Forelimb muscle (tissue), 1 donor: ENCODE results near the gene COPZ1. TPM values are rescaled to one million over a fixed set of nuclear protein-coding genes. Genes with fewer than 3 reads are reported as not detected.
"Not testable (repeated sequence)": the region's sequence is repeated elsewhere in the genome, so short reads cannot be mapped to it uniquely, and the experiment has no call there.

Experiments
- DNase-seq: peaks from one replicate; pipeline ENCODE4 v3.0.0-alpha.2; 2013; ENCODE audit warnings: low read depth
- polyA plus RNA-seq: library from polyadenylated mRNA; unstranded; fragments of 120-200 nt; gene quantifications from one replicate; pipeline ENCODE4 v1.2.1, GENCODE V29; 2013; ENCODE audit not compliant: insufficient read length

Gene COPZ1
- polyA plus RNA-seq, 1 donor, result 135 TPM

DNA sequence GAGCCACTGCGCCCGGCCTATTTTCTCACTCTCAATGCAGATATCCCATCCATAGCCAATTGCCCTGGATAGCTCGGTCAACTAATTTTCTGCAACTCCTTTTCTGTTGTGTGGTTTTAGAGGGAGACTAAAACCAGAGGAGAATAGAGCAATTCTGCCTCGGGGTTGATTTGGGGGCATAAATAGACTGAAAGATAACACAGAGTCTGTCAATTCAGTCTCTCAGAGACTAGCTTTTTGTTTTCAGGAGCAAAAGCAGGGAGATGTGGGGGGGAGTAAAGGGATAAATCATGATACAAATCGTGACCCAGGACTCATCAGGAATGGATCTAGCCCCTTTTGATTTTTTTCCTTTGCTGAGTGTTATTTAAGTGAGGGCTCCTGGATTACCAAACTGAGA is 6.5 kb downstream of the COPZ1 start:
- no peak for DNase-seq

DNA sequence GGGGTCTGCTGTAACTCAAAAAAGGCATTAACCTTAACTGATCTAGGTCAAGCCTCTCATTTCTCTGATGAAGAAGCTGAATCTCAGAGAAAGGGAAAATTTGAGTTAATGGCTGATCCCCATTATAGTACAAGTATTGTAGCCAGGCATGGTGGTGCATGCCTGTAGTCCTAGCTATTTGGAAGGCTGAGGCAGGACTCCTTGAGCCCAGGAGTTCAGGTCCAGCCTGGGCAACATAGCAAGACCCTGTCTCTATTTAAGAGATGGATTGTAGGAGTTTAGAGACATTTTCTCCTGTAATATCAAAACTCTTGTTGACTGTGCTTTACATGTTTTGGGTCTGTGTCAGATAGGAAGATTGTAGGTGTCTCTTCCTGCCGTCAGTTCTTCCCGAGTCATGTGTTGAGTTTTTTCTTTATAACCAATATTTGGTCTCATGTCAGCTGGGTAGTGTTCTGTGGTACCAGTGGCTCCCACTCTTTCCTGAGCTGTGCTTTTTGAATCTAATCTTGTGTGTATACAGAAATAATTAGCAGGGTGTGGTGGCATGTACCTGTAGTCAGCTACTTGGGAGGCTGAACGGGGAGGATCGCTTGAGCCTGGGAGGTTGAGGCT is 8.6 kb downstream of the COPZ1 start:
- no peak for DNase-seq

DNA sequence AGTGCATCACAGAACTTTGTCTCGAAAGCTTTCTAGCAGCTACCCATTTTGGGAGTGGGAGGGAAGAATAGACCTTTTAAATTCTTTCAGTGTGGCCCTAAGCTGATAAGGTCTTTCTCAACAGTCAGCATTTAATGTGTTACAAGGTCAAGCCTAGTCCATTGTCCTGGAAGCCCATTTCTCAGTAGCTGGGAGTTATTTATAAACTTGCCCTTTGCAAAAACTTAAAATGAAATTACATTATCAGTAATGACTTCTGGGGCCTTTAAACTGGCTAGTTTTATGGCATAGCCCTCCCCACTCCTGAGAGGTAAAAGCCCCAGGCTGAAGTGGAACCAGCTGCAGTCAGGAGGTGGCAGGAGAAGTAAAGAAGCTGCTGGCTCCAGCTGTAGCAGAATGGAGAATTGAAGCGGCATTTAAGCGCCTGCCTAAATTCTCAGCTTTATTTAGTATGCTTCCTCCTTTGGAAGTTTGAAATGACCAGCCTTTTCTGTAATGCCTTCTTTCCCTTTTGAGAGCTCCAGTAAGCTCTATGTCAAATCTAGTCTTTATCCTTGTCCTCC is 12.4 kb downstream of the COPZ1 start:
- DNase-seq, result no peak

DNA sequence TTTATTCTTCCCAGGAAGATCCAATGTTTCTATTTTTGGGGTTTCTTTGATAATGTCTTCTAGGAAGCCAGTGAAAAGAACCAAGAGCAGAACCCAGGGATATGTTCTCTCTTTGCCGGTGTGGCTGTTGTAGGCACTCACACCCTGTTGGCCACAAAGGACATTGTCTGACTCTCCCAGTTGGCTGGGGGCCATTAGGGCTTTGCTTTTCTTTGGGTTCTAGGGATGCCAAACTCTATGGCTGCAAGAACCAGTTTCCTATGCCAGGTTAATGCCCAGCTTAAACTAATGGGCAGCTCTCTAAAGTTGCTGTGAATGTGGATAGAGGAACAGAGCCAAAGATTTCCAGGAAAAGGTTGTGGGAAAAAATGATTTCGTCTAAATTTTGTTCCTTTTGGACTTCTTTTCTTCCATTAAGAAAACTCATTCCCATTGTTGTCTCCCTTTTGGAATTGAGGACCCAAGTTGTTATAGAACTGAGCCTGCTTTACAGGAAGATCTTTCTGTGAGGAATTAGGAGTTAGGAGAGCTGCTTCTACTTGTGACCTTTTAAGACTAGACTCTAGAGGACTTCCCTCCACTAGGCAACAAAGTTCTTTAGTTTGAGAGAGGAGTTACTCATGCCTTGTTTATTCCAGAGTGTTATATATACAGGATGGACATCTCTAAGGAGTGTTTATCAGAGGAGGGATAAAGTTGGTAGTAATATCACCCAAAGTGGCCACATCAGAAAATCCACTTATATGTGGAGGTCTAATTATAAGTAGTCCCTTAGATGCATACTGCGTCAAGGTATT is 13.1 kb downstream of the COPZ1 start:
- no peak for DNase-seq

DNA sequence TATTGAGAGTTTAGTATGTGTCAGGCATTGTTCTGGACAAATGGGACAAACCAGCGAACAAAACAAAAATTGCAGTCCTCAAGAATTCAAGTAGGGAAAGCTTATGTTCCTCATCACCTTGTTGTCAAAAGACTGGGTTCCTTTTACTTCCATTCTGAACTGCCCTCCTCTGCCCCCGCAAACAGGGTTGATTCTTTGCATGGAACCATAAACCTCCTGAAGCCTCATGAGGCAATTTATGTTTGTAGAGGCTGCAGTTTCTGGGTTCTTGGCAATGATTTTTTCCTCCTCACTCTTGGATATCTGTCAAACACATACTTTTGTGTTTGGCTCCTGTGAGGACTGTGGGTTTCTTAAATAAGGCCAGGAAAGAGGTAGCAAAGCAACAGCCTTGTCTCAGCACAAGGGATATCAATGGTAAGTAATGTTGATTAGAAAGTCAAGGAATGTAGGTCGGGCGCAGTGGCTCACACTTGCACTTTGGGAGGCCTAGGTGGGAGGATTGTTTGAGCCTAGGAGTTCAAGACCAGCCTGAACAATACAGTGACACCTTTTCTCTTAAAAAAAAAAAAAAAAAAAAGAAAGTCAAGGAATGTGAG is 13.9 kb downstream of the COPZ1 start:
- DNase-seq, result no peak

DNA sequence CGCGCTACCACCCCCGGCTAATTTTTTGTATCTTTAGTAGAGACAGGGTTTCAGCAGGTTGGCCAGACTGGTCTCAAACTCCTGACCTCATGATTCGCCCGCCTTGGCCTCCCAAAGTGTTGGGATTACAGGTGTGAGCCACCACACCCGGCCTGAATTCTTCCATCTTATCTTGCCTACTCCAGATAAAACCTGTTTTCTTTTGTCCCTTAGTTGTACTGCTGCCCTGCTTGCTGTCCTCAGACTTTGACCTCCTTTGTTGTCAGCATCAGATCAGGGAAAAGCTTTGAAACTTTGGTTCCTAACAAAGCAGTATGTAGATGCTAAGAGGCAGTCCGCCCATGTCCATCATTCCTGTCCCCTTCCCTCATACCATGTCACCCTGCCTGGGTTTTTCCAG is 15.9 kb downstream of the COPZ1 start:
- DNase-seq, result no peak

DNA sequence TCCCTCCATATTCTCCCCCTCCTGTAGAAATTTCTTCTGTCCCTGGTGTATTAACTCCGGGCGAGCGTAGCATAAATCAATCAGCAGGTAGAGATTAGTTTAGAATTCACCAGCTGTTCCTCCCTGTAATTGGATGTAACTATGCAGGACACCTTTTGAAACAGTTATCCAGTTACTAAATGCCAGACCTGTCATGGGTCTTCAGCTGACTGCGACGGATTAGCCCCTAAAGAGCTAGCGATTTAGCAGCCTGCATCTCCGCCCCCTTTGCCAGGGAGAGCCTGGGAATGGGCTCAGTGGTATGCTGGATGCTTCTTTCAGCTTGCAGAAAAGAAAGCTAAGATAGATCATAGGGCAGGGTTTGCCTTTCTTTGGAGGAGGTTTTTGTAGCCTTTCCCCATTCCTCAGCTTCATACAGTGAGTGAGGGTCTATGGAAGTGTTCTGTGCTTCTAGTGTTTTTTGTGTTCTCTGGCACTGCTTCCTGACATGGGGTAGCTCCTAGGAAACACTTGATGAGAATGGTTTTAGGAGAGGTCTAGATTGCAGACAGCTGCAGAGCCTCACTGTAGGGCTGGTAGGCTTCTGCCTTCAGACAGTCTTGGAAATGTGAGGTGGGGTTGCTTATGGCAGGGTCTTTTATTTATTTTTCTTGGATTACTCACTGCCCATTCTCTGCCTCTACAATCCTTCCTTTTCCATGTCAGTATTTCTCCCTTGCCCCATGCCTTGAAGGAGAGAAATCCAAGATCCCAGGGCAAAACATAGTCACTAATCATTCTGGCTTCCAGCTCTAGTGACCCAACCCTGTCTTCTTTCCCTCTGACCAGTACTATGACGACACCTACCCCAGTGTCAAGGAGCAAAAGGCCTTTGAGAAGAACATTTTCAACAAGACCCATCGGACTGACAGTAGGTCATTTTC is 16.7 kb downstream of the COPZ1 start:
- no peak for DNase-seq

DNA sequence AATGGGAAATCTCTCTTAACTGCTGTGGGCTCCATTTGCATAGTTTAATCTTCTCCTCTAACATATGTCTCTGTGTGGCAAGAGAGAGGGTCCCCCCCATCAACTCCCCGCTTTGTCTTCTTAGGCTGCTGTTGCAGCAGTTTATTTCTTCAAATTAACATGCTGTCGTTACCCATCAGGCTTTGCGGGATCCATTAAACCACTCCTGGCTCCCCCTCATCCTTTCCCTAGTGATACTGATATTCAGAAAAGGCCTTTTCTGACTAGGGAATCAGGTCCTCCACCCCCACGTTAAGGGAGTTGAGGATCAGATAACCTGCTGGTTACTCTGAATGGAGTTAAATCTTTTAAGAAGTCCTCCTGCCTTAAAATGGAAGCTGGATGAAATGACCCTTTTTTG is 24.1 kb downstream of the COPZ1 start:
- no peak for DNase-seq

DNA sequence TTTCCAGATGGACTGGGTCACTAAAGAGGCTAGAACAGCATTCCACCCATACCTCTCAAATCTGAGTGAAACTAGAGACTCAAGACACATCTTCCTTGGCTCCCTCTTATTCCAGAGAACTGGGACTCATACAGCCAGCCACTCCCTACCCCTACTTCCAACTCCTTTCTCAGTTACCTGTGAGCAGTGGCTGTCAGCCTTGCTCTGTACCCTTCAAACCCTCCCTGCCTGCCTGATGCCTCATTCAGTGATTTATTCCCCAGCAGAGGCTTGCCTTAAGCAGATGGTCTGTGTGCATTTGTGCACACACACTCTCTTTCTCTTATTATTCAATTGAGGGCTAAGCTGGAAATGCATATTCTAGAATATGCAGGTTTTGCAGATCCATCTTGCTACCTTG is 24.7 kb downstream of the COPZ1 start:
- DNase-seq, result no peak

DNA sequence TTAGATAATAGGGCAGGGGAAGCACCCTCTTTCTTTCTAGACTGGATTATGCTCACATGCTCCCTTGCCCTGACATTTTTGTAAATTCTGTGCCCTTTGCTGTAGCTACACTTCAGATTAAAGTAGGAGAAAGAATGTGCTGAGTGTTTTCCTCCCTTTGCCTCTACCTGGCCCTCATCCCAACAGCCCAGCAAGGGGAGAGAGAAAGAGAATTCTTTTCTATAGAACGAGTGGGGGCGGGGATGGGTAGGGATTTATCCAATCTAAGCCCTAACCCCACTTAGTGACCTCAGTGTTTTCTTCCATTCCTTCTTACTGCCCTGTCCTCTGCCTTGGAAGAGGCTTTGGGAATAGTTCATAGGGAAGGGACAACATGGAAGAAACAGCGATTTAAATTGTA is 25.8 kb downstream of the COPZ1 start:
- no peak for DNase-seq

DNA sequence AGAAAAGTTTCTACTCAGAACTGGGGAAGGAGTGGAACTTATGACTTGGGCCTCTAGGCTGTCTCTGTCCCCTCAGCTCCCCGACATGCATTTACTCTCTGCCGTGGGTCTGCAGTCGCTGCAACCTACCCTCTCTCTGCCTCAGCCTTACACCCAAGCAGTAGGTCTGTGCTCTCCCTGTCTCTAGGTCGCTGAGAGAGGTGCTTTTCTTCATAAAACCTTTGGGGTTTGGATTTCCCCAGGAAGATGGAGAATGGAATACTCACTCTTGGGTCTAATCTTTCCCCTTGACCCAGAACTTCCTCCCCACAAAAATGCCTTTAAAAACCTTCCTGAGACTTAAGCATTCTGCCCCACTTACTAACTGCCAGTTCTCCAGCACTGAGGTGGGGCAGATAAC is 26.4 kb downstream of the COPZ1 start:
- no peak for DNase-seq

DNA sequence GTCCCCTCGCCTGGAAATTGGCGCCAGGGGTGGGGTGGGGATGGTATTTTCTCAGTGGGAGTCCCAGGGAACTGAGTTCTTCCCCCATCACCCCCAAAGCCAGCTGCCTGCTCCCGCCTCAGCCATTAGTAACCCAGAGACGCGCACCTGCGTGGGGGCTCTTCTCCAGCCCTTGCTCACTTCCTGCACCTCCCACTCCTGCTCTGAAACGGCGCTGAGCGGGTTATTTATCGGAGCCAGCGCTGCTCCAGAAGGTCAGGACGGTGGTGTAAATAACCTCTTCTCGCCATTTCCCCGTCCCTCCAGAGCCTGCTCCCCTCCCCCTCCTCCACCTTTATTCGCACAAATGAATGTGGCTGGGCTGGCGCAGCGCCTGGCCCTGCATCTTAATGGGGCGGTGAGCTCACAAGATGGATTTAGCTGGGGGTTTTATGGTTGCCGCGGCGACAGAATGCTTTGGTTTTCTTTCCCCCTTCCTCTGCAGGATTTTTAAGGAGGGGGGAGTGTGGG is 27.1 kb downstream of the COPZ1 start:
- DNase-seq, result no peak

DNA sequence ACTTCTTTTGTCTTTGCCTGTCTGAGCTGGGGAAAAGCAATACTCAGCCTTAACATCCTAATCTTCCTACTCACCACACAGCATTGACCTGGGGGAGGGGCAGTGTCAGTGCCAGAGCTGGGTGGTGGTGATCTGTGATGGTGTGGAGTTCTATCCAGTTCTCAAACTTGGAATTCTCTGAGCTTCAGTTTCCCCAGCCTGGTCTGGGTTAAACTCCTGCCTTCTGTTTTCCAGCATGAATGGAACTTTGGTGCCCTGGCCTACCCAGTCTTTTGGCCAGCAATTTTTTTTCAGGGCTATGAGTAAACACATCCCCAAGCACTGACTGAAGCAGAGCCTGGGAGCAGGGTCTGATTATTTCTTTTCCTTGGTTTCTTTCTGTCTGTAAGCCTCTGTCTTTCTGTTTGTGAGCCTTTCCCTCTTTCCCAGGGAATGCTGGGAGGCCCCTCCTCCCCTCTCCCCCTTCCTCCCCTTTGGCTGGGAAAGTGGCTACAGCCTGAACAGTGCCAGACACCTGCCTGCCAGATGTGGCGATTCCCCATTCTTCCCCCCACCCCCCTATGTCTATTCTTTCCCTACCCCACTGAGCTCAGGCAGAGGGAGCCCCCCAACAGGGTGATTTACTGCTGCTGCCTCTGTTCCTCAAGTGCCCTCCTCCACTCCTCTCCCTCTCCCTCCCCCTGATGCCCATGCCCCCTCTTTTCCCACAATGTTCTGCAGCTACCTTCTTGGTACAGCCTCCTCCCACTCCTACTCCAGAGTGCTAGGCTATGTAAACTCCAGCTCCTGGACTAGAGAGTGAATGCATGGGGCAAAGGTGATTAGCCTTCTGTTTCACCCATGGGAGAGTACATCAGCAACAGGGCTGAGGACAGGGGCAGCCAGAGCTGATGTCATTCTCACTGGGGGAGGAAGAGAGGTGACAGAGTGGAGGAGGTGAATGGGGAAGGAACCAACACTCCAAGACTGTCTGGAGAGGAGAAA is 28.3 kb downstream of the COPZ1 start:
- no peak for DNase-seq

DNA sequence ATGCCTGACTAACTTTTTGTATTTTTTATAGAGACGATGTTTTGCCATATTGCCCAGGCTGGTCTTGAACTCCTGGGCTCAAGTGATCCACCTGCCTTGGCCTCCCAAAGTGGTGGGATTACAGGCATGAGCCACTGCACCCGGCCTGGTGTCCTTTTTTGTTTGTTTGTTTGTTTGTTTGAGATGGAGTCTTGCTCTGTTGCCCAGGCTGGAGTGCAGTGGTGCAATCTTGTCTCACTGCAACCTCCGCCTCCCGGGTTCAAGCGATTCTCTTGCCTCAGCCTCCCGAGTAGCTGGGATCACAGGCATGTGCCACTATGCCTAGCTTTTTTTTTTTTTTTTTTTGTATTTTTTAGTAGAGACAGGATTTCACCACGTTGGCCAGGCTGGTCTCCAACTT is 29.3 kb downstream of the COPZ1 start:
- DNase-seq, result not testable (repeated sequence)

DNA sequence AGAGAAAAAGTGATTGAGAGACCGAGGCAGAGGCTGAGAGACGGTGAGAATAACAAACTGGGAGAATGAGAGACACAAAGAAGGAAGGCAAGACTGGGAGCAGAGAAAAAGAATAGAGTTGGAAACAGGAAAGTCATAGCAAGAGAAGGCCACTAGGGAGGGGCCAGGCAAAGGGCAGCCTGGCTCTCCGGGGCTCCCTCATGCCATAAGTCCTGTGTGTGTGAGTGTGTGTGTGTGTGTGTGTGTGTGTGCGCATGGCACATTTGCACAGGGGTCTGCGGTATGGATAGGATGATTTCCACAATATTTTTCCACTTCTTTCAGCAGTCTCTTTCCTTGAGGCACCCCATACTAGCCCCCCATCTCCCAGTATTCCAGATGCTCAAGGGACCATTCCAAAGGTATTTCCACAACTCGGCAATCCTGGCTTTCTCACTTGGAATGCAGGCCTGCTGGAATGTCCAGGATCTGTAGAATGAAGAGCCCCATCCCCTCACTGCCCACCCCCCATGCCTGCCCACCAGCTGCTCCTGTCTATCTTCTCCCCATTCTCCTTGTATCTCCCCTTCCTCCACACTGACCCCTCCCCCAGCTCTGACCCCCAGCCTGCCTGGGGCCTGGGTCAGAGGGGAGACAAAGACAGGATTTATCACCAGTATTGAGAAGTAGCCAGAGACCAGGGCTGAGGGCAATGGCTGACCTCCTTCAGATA is 30.3 kb downstream of the COPZ1 start:
- DNase-seq, result no peak

DNA sequence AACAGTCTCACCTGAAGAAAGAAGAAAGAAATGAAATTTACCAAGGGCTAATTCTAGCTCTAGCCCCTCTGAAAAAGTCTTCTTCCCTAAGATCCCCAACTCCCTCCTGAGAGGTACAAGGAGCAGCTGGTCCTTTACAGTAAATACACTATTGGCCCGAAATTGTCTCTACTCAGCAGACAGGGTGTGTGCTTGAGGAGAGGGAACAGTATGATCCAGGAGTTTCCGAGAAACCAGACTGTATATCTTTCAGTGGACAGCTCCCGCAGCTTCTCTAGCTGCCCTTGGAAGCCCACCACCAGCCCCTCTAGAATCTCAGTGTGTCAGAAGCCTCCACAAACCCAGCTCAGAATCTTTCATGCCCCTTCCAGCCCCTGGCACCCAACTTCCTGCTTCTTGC is 31.3 kb downstream of the COPZ1 start:
- DNase-seq, result no peak

DNA sequence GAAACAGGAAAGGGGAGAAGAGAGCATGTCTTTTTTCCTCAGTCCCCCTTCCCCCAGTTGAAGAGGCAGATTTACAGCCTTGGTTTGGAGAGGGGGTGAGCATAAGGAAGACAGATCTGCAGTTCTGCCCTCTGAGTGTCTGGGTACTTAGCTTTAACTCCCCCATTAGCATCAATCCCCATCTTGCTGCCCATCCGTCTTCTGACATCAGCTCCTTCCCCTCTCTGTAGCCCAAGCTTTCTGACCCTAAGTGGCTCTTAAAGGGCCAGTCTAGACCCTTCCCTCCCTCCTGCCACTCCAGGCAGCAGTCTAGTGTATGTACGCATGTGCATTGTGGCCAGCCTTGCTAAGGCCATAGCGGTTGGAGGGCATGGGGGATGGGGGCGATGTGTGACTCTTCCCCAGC is 32.0 kb downstream of the COPZ1 start:
- DNase-seq, result no peak

DNA sequence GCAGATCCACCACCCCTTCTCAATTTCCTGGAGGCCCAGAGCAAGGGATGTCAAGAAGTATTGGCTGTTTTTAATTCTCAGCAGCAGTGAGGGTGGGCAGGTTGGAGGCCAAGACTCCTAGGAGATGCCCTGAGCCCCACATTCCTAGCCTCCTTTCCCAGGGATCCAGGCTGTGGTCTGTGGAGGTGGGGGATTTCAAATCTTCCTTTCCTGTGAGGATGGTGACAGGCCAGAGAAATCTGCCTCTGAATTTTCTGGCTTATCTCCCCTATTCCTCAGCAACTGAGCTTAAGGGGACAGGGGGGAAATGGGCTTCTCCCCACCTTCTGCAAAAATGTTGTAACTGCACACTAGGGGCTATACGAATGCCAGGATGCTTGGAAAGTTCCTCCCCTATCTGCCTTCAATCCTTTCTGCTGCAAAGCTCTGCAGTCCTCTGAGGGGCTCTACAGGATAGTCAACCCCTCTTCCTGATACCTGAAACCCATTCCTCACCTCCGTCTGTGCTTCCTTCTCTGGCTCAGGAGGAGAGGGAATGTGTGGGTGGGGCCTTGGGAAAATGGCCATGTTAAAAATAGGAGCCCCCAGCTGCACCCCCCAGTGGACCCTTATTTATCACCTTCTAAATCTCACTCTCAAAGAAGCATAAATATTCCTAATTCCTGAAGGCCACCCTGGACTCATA is 32.7 kb downstream of the COPZ1 start:
- DNase-seq, result no peak
